HG02840 (cell line): ENCODE results near the gene GBP1.
"Not testable (repeated sequence)": the region's sequence is repeated elsewhere in the genome, so short reads cannot be mapped to it uniquely, and the experiment has no call there.

Experiments used
- ATAC-seq: cut with Tn5 transposase; IDR thresholded peaks from one replicate; pipeline ENCODE4 v1.9.1; 2021; ENCODE audit warnings: mild to moderate bottlenecking, moderate library complexity, moderate number of reproducible peaks; ENCODE audit not compliant: unreplicated experiment, low FRiP score

Gene GBP1

GRCh38 chr1:89065079-89065868 is at the start of gene GBP1:
Gene GBP1 (minus strand): TSS chr1:89065208. CDS start chr1:89063234, 1,974 bp downstream.
- peak; percentile 55 for ATAC-seq

- ATAC-seq, result no peak
Measured at GRCh38 chr1:89114662-89115061, 49.7 kb upstream of the GBP1 start.

- ATAC-seq, result no peak
Measured at GRCh38 chr1:89112871-89113613, 48.0 kb upstream of the GBP1 start.

DNA sequence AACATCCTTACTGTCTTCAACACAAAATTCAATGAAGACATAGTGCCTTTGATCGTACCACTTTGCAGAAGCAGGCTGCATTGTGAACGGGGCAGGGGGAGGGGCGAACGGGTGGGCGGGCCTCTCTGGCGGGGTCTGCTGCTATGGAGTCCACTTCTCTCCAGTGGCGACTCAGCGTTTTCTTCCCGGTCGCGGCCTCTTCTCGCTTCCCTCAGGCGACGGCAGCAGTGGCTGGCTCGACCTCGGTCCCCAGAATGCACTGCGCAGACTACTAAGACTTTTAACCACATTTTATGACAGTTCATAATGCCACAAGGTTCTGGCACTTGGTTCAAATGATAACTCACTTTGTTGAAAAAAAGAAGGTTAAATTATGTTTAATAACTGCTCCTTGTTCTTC is 39.7 kb upstream of the GBP1 start:
- ATAC-seq, result no peak

- ATAC-seq, result no peak
Measured at GRCh38 chr1:89104147-89104546, 39.1 kb upstream of the GBP1 start.

DNA sequence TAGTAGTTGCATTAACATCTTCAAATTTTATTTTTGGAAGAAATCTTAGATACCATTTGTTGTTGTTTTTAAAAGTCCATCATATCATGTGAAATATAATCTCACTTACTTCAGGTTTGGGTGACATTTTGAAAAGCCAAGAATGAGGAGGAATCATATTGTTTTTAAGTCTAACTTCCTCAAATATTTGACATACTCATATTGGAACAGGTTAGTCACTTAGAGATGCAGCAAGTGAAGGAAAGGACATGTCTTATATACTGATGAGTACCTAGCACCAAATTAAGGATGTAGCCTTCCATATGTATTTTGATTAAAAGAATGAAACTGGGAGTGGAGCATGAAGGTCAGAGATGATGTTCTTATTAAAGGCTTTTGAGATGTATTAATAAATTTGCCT is 37.0 kb upstream of the GBP1 start:
- no peak for ATAC-seq

DNA sequence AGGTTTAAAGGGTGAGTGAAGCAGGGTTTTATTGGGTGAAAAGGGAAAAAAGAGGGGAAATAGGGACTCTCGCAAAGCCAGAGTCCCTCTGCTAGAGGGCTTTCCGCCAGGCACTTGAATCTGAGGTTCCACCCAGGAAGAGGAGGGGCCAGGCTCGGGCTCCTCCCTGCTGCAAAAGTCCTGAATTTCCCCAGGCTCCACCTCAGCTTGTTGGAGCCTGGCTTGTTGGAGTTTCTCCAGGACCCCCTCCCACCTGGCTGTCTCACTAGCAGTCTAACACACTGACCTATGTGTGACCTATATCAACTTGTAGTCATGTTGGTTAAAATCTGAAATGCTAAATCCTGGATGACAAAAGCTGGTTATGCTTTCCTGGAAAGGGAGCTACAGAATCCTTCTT is 35.4 kb upstream of the GBP1 start:
- ATAC-seq, result no peak

- no peak for ATAC-seq
Measured at GRCh38 chr1:89098857-89099256, 33.8 kb upstream of the GBP1 start.

DNA sequence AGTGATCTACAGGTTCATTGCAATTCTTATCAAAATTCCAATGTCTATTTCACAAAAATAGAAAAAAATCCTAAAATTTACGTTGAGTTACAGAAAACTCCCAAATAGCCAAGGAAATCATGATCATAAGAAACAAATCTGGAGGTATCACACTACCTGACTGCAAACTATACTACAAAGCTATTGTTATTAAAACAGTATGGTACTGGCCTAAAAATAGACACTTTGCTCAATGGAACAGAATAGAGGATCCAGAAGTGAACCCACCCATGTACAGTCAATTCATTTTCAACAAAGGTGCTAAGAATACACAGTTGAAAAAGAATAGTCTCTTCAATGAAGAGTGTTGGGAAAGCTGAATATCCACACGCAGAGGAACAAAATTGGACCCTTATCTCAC is 30.7 kb upstream of the GBP1 start:
- ATAC-seq, result no peak

DNA sequence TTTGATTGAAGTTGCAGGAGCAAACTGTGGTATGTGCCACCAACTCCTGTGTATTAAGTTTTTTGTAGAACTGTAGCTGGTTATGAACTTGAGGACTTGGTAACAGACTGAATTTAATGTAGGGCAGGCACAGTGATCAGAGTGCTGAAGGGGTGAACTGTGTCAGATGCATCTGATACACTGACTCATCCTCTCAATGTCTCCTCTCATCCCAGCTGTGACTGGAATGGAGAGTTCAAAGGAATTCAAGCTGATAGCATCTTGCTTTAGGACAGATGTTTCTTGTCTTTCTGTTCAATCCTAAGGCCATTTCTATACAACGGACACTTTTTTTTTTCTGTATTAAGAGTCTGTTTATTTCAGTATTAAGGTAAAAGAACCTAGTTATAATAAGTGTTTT is 25.0 kb upstream of the GBP1 start:
- no peak for ATAC-seq

DNA sequence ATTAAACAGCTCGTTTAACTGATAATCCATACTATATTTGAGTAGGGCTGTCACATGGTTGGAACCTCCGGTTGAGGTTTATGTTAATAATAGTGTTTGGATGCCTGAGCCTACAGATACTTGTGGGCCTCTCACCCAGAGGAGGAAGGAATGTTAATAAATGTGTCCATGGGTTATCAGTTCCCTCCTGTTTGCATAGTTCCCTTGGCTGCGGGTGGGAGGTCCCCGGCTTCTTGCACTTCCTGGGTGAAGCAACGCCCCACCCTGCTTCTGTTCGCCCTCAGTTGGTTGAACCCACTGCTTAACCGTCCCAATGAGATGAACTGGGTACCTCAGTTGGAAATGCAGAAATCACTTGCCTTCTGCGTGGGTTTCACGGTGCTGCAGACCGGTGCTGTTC is 23.6 kb upstream of the GBP1 start:
- no peak for ATAC-seq

GRCh38 chr1:89087241-89087640 is 22.2 kb upstream of the GBP1 start:
- ATAC-seq, result no peak

DNA sequence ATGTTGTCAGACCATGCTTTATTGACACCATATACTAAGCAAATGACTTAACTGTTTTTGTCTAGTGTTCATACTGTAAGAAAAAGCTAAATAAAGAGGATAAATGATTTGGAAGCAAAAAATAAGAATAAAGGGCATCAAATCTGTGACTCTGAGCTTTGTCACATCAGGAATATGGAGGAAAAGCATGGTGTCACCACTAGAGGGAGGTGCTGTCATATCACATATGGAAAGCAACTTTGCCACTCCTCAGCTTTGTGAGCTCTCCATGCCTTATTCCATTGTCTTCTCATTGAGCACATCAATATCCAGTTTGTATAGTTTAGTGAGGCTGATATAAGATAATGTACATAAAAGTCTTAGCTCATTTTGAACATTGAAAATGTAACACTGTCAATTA is 20.8 kb upstream of the GBP1 start:
- no peak for ATAC-seq

GRCh38 chr1:89081005-89081404 is 16.0 kb upstream of the GBP1 start:
- no peak for ATAC-seq

DNA sequence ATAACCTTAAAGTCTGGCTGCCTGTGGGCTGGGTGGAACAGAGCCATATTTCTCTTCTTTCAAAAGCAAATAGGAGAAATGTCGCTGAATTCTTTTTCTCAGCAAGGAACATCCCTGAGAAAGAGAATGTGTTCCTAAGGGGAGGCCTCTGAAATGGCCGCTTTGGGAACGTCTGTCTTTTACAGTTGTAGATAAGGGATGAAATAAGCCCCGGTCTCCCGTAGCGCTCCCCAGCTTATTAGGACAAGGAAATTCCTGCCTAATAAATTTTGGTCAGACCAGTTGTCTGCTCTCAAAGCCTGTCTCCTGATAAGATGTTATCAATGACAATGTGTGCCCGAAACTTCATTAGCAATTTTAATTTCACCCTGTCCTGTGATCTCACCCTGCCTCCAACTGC is 15.1 kb upstream of the GBP1 start:
- ATAC-seq, result not testable (repeated sequence)

GRCh38 chr1:89072466-89073065 is 7.6 kb upstream of the GBP1 start:
- not testable (repeated sequence) for ATAC-seq

DNA sequence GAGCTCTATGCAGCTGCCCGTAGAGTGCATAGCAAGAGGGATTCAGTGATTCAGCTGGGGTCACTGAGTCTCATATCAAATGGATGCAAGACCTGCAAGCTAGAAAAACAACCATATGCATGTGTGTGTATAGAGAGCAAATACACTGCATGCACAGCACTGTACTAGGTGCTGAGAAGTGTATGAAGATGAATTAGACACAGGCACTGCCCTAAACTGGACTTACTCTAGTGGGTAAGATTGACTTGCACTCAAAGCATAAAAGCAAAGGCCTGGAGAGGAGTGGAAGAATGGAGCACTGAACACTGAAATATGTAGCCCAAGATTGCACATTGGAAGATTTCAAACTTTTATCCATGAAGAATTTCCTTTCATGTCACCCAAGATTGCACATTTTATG is 5.5 kb upstream of the GBP1 start:
- no peak for ATAC-seq

DNA sequence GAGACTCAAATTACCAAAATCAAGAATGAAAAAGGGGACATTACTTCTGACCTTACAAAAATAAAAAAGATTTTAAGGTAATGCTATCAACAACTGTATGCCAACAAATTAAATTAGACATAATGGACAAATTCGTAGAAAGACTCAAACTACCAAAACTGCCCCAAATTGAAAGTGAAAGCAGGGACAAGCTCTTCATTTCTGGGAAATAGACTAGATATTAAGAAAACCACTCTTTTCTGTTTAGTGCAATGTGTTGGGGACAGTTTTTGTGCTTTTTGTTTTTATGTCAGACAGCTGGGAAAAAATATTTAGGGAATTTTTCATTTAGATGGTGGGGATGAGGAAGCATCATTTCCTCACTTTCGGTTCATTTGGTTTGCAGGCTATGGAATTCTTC is 4.9 kb upstream of the GBP1 start:
- no peak for ATAC-seq

DNA sequence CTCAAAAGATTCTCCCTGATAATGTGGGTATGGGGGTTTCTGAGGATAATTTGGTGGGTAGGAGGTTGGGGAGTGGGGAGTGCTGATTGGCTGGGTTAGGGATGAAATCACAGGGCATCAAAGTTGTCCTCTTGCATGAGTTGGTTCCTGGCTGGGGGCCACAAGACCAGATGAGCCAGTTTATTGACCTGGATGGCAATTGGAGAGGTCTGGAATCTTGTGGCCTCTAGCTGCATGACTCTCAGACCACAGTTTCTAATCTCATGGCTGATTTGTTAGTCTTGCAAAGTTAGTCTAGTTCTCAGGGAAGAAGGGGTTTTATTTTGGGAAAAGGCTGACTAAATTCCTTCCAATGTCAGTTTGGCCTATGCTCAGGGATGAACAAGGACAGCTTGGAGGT is 3.3 kb upstream of the GBP1 start:
- no peak for ATAC-seq

DNA sequence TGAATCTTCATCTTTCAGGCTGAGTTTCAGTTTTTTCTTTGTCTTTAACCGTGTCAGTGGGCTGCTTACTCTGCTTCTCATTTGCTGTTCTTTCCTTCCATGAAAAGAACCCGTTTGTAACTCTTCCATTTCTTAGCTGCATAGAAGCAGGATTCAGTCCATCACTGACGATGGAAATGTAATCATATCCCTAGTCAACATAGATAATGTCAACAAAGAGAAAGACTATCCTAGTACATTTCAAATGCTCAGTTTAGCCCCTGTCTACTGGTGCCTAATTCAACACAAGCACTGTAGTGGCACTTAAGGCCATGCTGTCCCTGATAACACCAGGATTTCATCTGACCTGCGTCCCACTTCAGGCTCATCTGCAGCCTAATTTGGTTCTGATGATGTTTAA is 376 bp downstream of the GBP1 start:
- peak; percentile 34 for ATAC-seq

DNA sequence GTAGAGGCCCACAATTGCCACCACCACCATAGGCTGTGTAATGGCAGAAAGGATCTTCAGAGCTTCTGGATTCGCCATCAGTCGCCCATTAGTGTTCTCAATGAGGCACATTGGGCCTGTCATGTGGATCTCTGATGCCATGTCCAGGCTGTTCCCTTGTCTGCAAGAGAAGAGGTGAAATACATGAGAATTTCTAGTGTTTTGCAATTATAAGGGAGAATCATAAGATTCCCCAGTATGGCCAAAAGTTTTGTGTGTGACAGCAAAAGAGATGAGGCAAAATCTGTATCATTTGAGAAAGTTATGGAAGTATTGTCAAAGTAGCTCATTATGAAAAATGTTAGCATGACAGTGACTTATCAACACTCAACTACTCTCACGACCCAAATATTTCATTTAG is 1.9 kb downstream of the GBP1 start:
- ATAC-seq, result no peak

- no peak for ATAC-seq
Measured at GRCh38 chr1:89060091-89060490, 4.9 kb downstream of the GBP1 start.
